MG63 (cell line): Measurements from ENCODE around the gene BID. TPM values are rescaled to one million over a fixed set of nuclear protein-coding genes. Genes with fewer than 3 reads are reported as not detected.
A peak's percentile ranks its signal among the peaks of the same experiment; 100 is the strongest.
"Not testable (repeated sequence)": the region's sequence is repeated elsewhere in the genome, so short reads cannot be mapped to it uniquely, and the experiment has no call there.

Source experiments
- DNase-seq: peaks from one replicate; pipeline ENCODE4 v3.0.0-alpha.2; 2020
- H3K27me3 ChIP-seq: fragments of 250-450 bp; sonication (Bioruptor Pico); 2 replicates; pipeline ENCODE4 v1.5.1; 2020; ENCODE audit warnings: mild to moderate bottlenecking, moderate library complexity
- H3K36me3 ChIP-seq: fragments of 250-450 bp; sonication (Bioruptor Pico); 2 replicates; pipeline ENCODE4 v1.5.1; 2020; ENCODE audit warnings: mild to moderate bottlenecking, moderate library complexity
- H3K4me3 ChIP-seq: fragments of 250-450 bp; sonication (Bioruptor Pico); 2 replicates; pipeline ENCODE4 v1.5.1; 2020; ENCODE audit warnings: mild to moderate bottlenecking, moderate library complexity
- H3K9me3 ChIP-seq: fragments of 250-450 bp; sonication (Bioruptor Pico); 2 replicates; pipeline ENCODE4 v1.5.1; 2020; ENCODE audit warnings: mild to moderate bottlenecking, moderate library complexity
- total RNA-seq: library from RNA; depleted of rRNA; stranded (reverse); fragments of >200 nt; shearing (Covaris generic); gene quantifications from 2 replicates; pipeline ENCODE4 v1.2.3, GENCODE V29; 2014; ENCODE audit warnings: low replicate concordance

The BID gene
- total RNA-seq, 1 experiment from 2014 or later = 127 TPM

GRCh38 chr22:17767233-17768065 is 6.8 kb downstream of the BID start:
- no peak for DNase-seq
- no peaks in the 10 kb centered on the region for H3K9me3 ChIP-seq
- no peaks in the 10 kb centered on the region for H3K27me3 ChIP-seq
- H3K4me3 ChIP-seq = no peak overlapping the region
- H3K36me3 ChIP-seq = no peaks in the 10 kb centered on the region

- H3K9me3 ChIP-seq, H3K4me3 ChIP-seq, DNase-seq, H3K27me3 ChIP-seq, H3K36me3 ChIP-seq: not testable (repeated sequence)
Observed at GRCh38 chr22:17764852-17765251, 9.4 kb downstream of the BID start.

- DNase-seq = no peak
- Histone ChIP-seq H3K9me3 (no peaks in the 10 kb centered on the region), H3K36me3 (no peaks in the 10 kb centered on the region), H3K4me3 (no peak overlapping the region), H3K27me3 (no peaks in the 10 kb centered on the region)
Observed at GRCh38 chr22:17764036-17764435, 10.2 kb downstream of the BID start.

GRCh38 chr22:17763442-17763841 is 10.8 kb downstream of the BID start:
- DNase-seq, H3K4me3 ChIP-seq, H3K9me3 ChIP-seq, H3K36me3 ChIP-seq, H3K27me3 ChIP-seq: not testable (repeated sequence)

- Histone ChIP-seq H3K9me3 (no peaks in the 10 kb centered on the region), H3K4me3 (no peak overlapping the region), H3K27me3 (no peaks in the 10 kb centered on the region), H3K36me3 (no peaks in the 10 kb centered on the region)
- DNase-seq = no peak
Observed at GRCh38 chr22:17761138-17761488, 13.2 kb downstream of the BID start.

- no peak overlapping the region for H3K4me3 ChIP-seq
- DNase-seq = no peak
- H3K27me3 ChIP-seq = no peaks in the 10 kb centered on the region
- no peaks in the 10 kb centered on the region for H3K36me3 ChIP-seq
- no peaks in the 10 kb centered on the region for H3K9me3 ChIP-seq
Observed at GRCh38 chr22:17754233-17754925, 19.9 kb downstream of the BID start.

GRCh38 chr22:17753401-17753989 is 20.8 kb downstream of the BID start:
- H3K27me3 ChIP-seq = no peaks in the 10 kb centered on the region
- H3K36me3 ChIP-seq = no peaks in the 10 kb centered on the region
- H3K9me3 ChIP-seq = no peaks in the 10 kb centered on the region
- no peak for DNase-seq
- H3K4me3 ChIP-seq = no peak overlapping the region

GRCh38 chr22:17751596-17751995 is 22.7 kb downstream of the BID start:
- H3K9me3 ChIP-seq = no peaks in the 10 kb centered on the region
- no peak for DNase-seq
- no peaks in the 10 kb centered on the region for H3K36me3 ChIP-seq
- no peak overlapping the region for H3K4me3 ChIP-seq
- H3K27me3 ChIP-seq = no peaks in the 10 kb centered on the region

- H3K36me3 ChIP-seq = no peaks in the 10 kb centered on the region
- no peaks in the 10 kb centered on the region for H3K9me3 ChIP-seq
- H3K4me3 ChIP-seq = no peak overlapping the region
- H3K27me3 ChIP-seq = no peaks in the 10 kb centered on the region
- DNase-seq = no peak
Observed at GRCh38 chr22:17749605-17750395, 24.5 kb downstream of the BID start.

GRCh38 chr22:17748555-17749353 is 25.5 kb downstream of the BID start:
- no peaks in the 10 kb centered on the region for H3K36me3 ChIP-seq
- H3K4me3 ChIP-seq = no peak overlapping the region
- DNase-seq = no peak
- no peaks in the 10 kb centered on the region for H3K9me3 ChIP-seq
- H3K27me3 ChIP-seq = no peaks in the 10 kb centered on the region

GRCh38 chr22:17746916-17747315 is 27.4 kb downstream of the BID start:
- no peak for DNase-seq
- Histone ChIP-seq H3K27me3 (no peaks in the 10 kb centered on the region), H3K36me3 (peaks cover 5% of the 10 kb centered on the region), H3K4me3 (no peak overlapping the region), H3K9me3 (no peaks in the 10 kb centered on the region)

GRCh38 chr22:17744430-17744829 is 29.8 kb downstream of the BID start:
- Histone ChIP-seq H3K36me3 (peaks cover 7% of the 10 kb centered on the region), H3K4me3 (no peak overlapping the region), H3K27me3 (no peaks in the 10 kb centered on the region), H3K9me3 (no peaks in the 10 kb centered on the region)
- DNase-seq = no peak

GRCh38 chr22:17743661-17744411 is 30.4 kb downstream of the BID start:
- Histone ChIP-seq H3K36me3 (peaks cover 7% of the 10 kb centered on the region), H3K27me3 (no peaks in the 10 kb centered on the region), H3K9me3 (no peaks in the 10 kb centered on the region), H3K4me3 (no peak overlapping the region)
- no peak for DNase-seq

GRCh38 chr22:17742527-17742902 is 31.8 kb downstream of the BID start:
- Histone ChIP-seq H3K27me3 (no peaks in the 10 kb centered on the region), H3K9me3 (no peaks in the 10 kb centered on the region), H3K36me3 (peaks cover 7% of the 10 kb centered on the region), H3K4me3 (no peak overlapping the region)
- peak; percentile 42 for DNase-seq

- peaks cover 10% of the 10 kb centered on the region for H3K36me3 ChIP-seq
- no peak for DNase-seq
- H3K4me3 ChIP-seq = no peak overlapping the region
- H3K9me3 ChIP-seq = no peaks in the 10 kb centered on the region
- H3K27me3 ChIP-seq = no peaks in the 10 kb centered on the region
Observed at GRCh38 chr22:17741866-17742526, 32.3 kb downstream of the BID start.
